GM10266 (cell line): ENCODE measurements around the gene CCIN.

ENCODE experiments used
- DNase-seq: peaks from one replicate; pipeline ENCODE4 v3.0.0; 2012; ENCODE audit errors: extremely low spot score
- CTCF ChIP-seq: IDR thresholded peaks from 2 replicates; pipeline ENCODE4 v1.5.1; 2012; ENCODE audit warnings: mild to moderate bottlenecking, low read depth; ENCODE audit not compliant: control insufficient read depth, insufficient read depth; ENCODE audit errors: missing control alignments

Gene CCIN

DNA sequence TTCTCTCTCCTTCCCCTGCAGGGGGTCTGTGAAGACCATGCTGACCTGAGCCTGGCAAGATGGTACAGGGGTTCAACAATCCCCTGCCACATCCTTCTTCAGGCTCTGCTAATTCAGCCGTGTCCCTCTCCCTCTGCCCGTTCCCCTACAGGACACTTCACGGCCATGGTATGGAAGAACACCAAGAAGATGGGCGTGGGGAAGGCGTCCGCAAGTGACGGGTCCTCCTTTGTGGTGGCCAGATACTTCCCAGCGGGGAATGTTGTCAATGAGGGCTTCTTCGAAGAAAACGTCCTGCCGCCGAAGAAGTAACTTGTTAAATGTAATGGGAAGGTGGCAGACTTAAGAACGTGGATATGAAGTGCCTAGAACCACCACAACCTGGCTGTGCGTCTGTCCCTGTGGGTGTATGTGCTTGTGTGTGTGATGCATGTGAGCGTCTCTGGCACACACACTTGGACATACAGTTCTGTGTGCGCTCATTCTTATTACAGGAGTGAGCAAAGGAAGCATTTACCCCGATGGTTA is 6.9 kb upstream of the CCIN start:
- TF ChIP-seq CTCF: no peak

DNA sequence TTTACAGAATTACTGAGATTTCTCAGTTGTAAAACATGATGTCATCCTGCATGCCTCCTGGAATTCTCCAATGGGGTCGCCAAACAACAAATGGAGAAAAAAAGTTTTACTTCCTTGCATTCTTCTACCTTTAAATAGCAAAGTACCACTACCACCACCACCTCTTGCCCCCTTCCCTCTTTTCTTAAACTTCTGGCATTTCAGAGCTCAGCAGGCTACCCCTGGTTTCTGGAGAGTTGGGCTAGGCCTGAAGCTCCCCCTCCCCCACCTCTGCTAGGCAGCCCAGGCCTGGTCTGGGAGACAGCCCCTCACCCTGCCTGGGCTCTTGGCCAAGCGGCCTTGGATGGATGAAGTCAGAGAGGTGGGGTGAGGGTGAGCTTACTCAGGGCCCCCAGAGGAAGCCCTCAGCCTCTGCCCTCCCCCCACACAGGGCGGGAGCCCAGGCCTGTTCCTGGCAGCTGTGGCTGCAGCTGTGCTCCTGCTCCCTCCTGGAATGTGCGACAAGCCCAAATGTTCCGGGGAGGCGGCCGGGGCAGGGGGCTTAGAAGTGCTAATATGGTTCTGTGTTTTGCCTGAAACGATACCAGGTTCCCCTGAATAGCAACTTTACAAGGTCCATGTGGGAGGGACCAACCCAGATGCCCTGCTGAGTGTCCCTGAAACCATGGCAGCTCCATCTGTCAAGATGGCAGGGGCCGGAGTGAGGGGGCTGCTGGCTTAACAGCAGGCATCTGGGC is 6.0 kb upstream of the CCIN start:
- no peak for DNase-seq
- TF ChIP-seq CTCF: no peak

More for the DNA sequence above, 6.9 kb upstream of the CCIN start:
- no peak for DNase-seq

DNA sequence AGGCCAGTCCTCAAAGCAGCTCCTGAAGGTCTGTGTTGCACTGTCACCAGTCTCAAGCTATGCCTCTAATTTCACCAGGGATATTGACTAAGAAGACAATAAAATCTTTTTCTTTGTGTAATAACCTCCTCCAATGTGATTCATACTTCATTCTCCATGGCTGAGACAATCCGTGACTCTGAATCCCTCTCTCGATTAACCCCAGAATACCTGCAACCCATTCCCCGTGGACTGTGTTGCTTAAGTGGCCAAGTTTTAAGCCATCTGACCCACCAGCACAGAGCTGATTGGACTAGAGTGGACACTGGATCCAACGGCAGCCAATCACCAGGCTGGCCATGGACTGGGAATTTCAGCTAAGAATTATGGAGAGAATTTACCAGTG is 5.4 kb upstream of the CCIN start:
- no peak for TF ChIP-seq CTCF
- no peak for DNase-seq

GRCh38 chr9:36164372-36164771 is 4.8 kb upstream of the CCIN start:
- no peak for DNase-seq
- no peak for TF ChIP-seq CTCF

- no peak for TF ChIP-seq CTCF
- DNase-seq: no peak
Measured at GRCh38 chr9:36164989-36165388, 4.2 kb upstream of the CCIN start.

- DNase-seq: no peak
Measured at GRCh38 chr9:36165826-36166167, 3.4 kb upstream of the CCIN start.

More at GRCh38 chr9:36165826-36166167, 3.4 kb upstream of the CCIN start:
- TF ChIP-seq CTCF: no peak
